Activated B cell treated with CpG ODN at 0.5 μM for 24 hours (primary cell): ENCODE measurements around the gene NSD1. TPM values are rescaled to one million over a fixed set of nuclear protein-coding genes. Genes with fewer than 3 reads are reported as not detected.

ENCODE experiments used
- ATAC-seq: fragments of 200-7000 bp; cut with Tn5 transposase; one replicate; pipeline ENCODE4 v1.10.0; 2021; ENCODE audit warnings: low read depth, mild to moderate bottlenecking, moderate library complexity
- CTCF ChIA-PET: fragments of 350-600 bp; sonication (Branson Sonifier 250); formaldehyde crosslinking; loops from one replicate; lab custom pipeline; 2021; ENCODE audit warnings: antibody characterized with exemption; lab: Charles Lee
- POLR2A ChIA-PET: fragments of 350-600 bp; sonication (Branson Sonifier 250); formaldehyde crosslinking; loops from one replicate; lab custom pipeline; 2021; ENCODE audit warnings: antibody characterized with exemption; lab: Charles Lee
- DNase-seq: peaks from one replicate; pipeline ENCODE4 v3.0.0; 2022
- H3K27ac Mint-ChIP-seq: one replicate; pipeline ENCODE4 v1.8.0; 2020; ENCODE audit warnings: mixed read lengths
- H3K27me3 Mint-ChIP-seq: one replicate; pipeline ENCODE4 v1.8.0; 2021; ENCODE audit warnings: mixed read lengths
- H3K36me3 Mint-ChIP-seq: one replicate; pipeline ENCODE4 v1.8.0; 2021; ENCODE audit warnings: low read depth, mixed read lengths
- H3K4me1 Mint-ChIP-seq: one replicate; pipeline ENCODE4 v1.8.0; 2021; ENCODE audit warnings: mixed read lengths
- H3K4me3 Mint-ChIP-seq: one replicate; pipeline ENCODE4 v1.8.0; 2020; ENCODE audit warnings: mild to moderate bottlenecking, mixed read lengths
- H3K9me3 Mint-ChIP-seq: one replicate; pipeline ENCODE4 v1.8.0; 2020; ENCODE audit warnings: mixed read lengths
- intact Hi-C: fragments of 100-400 bp; cut with micrococcal nuclease; formaldehyde crosslinking; loops from one replicate; pipeline ENCODE4 v1.15.1; 2024
- total RNA-seq: library from RNA; stranded (reverse); gene quantifications from 2 replicates; pipeline ENCODE4 v1.2.3, GENCODE V29; 2022
- TF ChIP-seq, protein P1 (sequence below): fragments of 200-600 bp; IDR thresholded peaks from one replicate; pipeline ENCODE4 v1.8.0; 2022; ENCODE audit warnings: antibody characterized with exemption, mild to moderate bottlenecking

NSD1 gene
- total RNA-seq, 1 donor from 2014 or later, result 108 TPM

DNA sequence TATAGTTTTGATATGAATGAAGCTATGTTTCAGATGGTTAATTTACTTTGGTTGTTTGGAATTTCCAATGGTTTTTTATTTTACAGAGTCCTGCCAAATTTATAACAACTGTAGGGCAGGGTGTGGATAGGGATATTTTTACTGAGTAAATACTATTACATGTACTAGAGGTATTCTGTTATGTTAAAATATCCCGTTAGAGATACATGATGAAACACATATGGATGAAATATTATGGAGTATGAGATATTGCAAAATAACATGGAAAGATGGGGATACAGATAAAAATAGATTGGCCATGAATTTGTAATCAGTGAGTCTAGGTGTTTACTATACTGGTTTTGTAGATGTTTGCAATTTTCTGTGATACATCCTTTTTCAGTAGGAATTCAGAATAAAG lies 93.3 kb downstream of the NSD1 start:
- intact Hi-C loops, result no loop called here

DNA sequence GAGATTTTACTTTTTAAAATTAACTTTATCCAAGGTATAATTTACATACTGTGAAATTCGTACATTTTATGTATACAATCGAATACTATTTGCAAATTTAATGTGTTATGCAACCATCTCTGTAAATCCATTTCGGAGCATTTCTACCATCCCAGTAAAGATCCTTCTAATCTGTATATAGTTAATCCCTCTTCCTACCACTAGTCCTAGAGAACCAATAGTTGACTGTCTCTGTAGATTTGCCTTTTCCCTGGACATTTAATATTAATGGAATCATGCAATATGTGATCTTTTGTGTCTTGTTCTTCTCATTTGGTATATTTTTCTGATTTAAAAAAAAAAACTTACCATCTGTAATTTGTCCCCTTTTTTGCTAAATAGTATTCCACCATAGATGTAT lies 95.2 kb downstream of the NSD1 start:
- H3K9me3 Mint-ChIP-seq, result no peaks in the 10 kb centered on the region
- ATAC-seq, result no peak
- H3K4me3 Mint-ChIP-seq, result no peak overlapping the region
- H3K4me1 Mint-ChIP-seq, result peaks cover 12% of the 10 kb centered on the region
- ChIA-PET POLR2A (no interaction called here), CTCF (no interaction called here)
- H3K27ac Mint-ChIP-seq, result no peak overlapping the region
- DNase-seq, result no peak
- peaks cover 61% of the 10 kb centered on the region for H3K36me3 Mint-ChIP-seq
- TF ChIP-seq, protein P1, sequence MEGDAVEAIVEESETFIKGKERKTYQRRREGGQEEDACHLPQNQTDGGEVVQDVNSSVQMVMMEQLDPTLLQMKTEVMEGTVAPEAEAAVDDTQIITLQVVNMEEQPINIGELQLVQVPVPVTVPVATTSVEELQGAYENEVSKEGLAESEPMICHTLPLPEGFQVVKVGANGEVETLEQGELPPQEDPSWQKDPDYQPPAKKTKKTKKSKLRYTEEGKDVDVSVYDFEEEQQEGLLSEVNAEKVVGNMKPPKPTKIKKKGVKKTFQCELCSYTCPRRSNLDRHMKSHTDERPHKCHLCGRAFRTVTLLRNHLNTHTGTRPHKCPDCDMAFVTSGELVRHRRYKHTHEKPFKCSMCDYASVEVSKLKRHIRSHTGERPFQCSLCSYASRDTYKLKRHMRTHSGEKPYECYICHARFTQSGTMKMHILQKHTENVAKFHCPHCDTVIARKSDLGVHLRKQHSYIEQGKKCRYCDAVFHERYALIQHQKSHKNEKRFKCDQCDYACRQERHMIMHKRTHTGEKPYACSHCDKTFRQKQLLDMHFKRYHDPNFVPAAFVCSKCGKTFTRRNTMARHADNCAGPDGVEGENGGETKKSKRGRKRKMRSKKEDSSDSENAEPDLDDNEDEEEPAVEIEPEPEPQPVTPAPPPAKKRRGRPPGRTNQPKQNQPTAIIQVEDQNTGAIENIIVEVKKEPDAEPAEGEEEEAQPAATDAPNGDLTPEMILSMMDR, result no peak
- no peaks in the 10 kb centered on the region for H3K27me3 Mint-ChIP-seq
- intact Hi-C loops, result no loop called here

More for the DNA sequence above, 93.3 kb downstream of the NSD1 start:
- DNase-seq, result no peak
- Mint-ChIP-seq H3K4me1 (peaks cover 14% of the 10 kb centered on the region), H3K27ac (no peak overlapping the region), H3K27me3 (no peaks in the 10 kb centered on the region), H3K9me3 (no peaks in the 10 kb centered on the region), H3K4me3 (no peak overlapping the region), H3K36me3 (peaks cover 56% of the 10 kb centered on the region)
- POLR2A ChIA-PET, result no interaction called here
- no peak for ATAC-seq
- TF ChIP-seq, protein P1, result no peak
- CTCF ChIA-PET, result no interaction called here

DNA sequence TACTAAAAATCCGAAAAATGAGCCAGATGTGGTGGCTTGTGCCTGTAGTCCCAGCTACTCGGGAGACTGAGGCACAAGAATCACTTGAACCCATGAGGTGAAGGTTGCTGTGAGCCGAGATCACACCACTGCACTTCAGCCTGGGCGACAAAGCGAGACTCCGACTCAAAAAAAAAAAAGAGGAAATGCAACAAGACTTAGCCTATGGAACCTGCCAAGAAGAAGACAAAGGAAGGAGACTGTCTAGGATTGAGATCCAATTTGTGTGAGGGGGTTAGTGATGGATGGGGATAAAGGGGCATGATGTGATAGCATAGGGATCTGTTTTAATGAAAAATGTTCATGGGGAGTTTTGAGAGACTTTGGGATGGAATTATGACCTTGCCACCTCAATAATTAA lies 97.1 kb downstream of the NSD1 start:
- POLR2A ChIA-PET, result no interaction called here
- DNase-seq (no peak), ATAC-seq (no peak)
- peaks cover 12% of the 10 kb centered on the region for H3K4me1 Mint-ChIP-seq
- intact Hi-C loops, result no loop called here
- H3K27ac Mint-ChIP-seq, result peak overlapping the region; percentile 19
- CTCF ChIA-PET, result interaction anchor here (1.2 kb wide), 1 partner anchor 117 kb away, joined by 4 read pairs; no protein-coding TSS in a partner anchor
- peaks cover 60% of the 10 kb centered on the region for H3K36me3 Mint-ChIP-seq
- H3K4me3 Mint-ChIP-seq, result no peak overlapping the region
- no peaks in the 10 kb centered on the region for H3K27me3 Mint-ChIP-seq
- TF ChIP-seq, protein P1, result no peak
- H3K9me3 Mint-ChIP-seq, result no peaks in the 10 kb centered on the region

DNA sequence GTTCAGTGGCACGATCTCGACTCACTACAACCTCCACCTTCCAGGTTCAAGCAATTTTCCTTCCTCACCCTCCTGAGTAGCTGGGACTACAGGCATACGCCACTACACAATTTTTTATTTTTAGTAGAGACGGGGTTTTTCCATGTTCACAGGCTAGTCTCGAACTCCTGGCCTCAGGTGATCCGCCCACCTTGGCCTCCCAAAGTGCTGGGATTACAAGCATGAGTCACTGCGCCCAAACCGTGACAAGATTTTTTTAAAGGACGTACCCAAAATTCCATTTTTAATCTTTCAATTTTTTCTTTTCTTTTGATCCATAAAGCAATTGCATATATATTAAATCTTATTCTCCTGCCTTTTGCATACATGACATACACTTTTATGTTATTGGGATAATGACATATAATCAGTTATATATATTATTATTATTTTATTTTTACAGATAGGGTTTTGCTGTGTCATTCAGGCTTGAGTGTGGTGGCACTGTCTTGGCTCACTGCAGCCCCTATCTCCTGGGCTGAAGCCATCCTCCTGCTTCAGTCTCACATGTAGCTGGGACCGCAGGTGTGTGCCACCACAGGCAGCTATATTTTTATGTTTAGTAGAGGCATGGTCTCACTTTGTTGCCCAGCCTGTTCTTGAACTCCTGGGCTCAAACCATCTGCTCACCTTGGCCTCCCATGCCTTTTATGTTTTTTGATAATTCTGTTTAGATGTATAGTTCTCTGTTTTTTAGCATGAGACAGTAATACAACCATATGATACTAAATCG lies 98.1 kb downstream of the NSD1 start:
- peaks cover 12% of the 10 kb centered on the region for H3K4me1 Mint-ChIP-seq
- CTCF ChIA-PET, result interaction anchor here (1.2 kb wide), 1 partner anchor 118 kb away, joined by 4 read pairs; no protein-coding TSS in a partner anchor

DNA sequence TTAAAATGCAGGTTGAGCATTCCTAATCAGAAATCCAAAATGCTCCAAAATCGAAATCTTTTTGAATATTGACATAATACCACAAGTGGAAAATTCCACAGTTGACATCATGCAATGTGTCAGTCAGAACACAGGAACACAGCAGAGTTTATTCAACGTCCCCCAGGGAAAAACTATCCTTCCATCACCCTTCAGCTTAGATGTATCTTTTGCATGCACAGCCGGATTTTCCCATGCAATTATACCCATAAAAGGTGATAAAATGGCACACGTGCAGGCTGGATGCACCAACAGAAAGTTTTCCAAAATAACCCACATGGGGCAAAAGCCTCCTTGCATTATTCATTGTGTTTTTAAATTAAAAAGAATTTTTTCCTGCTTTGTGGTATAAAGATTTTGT lies 98.8 kb downstream of the NSD1 start:
- DNase-seq (no peak), ATAC-seq (no peak)
- Mint-ChIP-seq H3K27me3 (no peaks in the 10 kb centered on the region), H3K4me3 (no peak overlapping the region), H3K4me1 (peaks cover 12% of the 10 kb centered on the region), H3K36me3 (peaks cover 61% of the 10 kb centered on the region), H3K9me3 (no peaks in the 10 kb centered on the region), H3K27ac (peak overlapping the region; percentile 16)
- ChIA-PET CTCF (no interaction called here), POLR2A (no interaction called here)
- intact Hi-C loops, result no loop called here
- TF ChIP-seq, protein P1, result no peak

More for the DNA sequence above, 98.1 kb downstream of the NSD1 start:
- H3K36me3 Mint-ChIP-seq, result peaks cover 60% of the 10 kb centered on the region
- POLR2A ChIA-PET, result no interaction called here
- H3K4me3 Mint-ChIP-seq, result no peak overlapping the region
- TF ChIP-seq, protein P1, result no peak
- no peaks in the 10 kb centered on the region for H3K27me3 Mint-ChIP-seq
- no peaks in the 10 kb centered on the region for H3K9me3 Mint-ChIP-seq
- intact Hi-C loops, result no loop called here
- ATAC-seq (no peak), DNase-seq (no peak)
- no peak overlapping the region for H3K27ac Mint-ChIP-seq
